Lung microvascular endothelial cell (primary cell): Measurements from ENCODE around the gene ZZZ3. TPM values are rescaled to one million over a fixed set of nuclear protein-coding genes. Genes with fewer than 3 reads are reported as not detected.
"Not testable (repeated sequence)": the region's sequence is repeated elsewhere in the genome, so short reads cannot be mapped to it uniquely, and the experiment has no call there.

Source experiments
- DNase-seq, 2 donors: peaks; one replicate each; pipeline versions ENCODE4 v3.0.0 to v3.0.0-alpha.2; 2010; ENCODE audit warnings: low read depth in 2 of 2
- total RNA-seq: library from RNA; depleted of rRNA; stranded (reverse); fragments of >200 nt; gene quantifications from 2 replicates; pipeline ENCODE4 v1.2.1, GENCODE V29; 2014

ZZZ3 gene
- total RNA-seq: 39.4 and 79.6 TPM in 2 replicates

DNA sequence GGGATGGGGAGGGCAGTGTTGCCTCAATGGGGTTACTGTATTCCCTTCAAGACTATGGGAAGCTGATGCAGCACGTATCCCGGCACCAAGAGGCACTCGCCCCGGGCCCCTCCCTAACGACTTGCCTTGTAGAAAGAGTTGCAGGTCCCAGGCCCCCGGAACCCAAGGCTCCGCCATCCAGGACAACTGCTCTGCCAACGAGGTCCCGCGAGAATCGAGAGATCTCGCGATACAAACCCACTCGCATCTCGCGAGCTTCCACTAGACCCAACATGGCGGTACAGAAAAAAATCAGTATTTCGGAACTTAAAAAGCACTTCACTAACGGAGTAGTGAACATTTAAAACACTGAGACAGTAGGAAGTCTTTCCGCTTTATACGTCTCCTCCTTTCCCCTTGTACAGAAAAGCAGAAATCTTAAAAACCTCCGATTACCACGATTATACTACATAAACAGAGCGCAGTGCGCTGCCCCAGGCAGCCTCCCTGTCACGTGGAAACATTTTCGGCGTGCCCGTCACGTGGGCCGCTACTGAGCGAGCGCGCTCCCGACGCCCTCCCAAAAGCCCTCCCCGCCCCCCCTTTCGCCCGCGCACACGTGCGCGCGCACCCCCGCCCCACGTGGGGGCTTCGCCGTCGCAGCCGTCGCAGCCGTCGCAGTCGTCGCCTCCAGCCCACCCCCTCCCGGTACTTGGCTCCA, at the start of gene ZZZ3:
TSS of gene ZZZ3 (minus strand) at position 199 of the 700 bp plus-strand sequence. CDS start 49,304 bp downstream, outside the sequence.
- peak; percentile 94 to 96 for DNase-seq

DNA sequence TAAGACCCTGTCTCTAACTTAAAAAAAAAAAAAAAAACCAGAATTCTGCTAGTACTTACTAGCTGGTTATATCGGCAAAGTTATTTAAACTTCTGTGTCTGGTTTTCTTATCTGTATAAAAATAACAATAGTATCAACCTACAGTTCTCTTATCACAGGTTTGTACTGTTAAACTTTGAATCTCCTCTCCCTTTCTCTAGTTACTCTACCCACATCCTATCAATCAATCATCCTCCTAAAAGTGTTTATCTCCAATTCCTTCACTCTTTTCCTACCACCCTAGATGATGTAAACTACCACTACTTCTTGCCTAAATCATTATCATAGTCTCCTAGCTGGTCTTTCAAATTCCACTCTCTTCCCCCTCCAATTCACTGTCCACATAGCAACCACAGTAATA, 49.6 kb upstream of the ZZZ3 start:
- DNase-seq: no peak

DNA sequence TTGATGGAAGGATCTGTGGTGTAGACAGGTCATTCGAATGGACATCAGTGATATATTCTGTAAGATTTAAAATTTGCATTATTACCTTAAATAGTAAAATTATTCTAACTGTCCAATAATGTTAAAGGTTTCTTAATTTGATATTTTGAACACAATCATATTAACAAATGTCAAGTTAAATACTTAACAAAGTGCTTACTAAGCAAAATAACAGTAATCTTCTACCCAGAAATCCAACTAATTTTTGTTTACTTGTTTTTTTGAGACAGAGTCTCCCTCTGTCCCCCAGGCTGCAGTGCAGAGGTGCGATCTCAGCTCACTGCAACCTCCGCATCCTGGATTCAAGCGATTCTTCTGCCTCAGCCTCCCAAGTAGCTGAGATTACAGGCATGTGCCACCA, 43.2 kb upstream of the ZZZ3 start:
- no peak for DNase-seq

DNA sequence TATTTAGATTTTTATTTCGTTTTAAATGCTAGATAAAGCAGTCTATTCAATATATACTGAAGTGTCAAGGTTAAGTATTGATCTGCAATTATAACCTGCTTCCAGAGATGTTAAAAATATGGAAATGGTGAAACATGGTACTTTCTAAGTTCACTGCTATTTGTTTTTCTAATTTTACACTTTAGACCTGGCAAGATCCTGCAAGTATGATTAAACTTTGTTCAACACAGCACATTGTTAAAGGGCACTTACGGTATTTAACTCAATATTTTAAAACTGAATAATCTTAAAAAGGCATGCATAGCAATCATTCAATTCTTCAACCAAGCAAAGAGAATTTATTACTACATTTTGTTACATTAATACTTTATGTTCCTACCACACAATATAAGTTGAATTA, 35.7 kb upstream of the ZZZ3 start:
- no peak for DNase-seq

DNA sequence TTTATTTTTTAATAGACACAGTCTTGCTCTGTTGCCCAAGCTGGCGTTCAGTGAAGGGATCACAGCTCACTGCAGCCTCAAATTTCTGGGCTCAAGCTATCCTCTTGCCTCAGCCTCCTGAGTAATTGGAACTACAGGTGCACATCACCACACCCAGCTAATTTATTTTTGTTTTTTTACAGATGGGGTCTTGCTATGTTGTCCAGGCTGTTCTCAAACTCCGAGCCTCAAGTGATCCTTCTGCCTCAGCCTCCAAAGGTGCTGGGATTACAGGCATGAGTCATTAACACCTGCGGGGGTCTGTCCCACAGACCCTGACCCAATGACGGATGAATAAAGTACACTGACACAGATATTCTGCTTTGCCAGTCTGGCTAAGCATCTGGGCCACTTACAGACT, 33.6 kb upstream of the ZZZ3 start:
- no peak for DNase-seq

DNA sequence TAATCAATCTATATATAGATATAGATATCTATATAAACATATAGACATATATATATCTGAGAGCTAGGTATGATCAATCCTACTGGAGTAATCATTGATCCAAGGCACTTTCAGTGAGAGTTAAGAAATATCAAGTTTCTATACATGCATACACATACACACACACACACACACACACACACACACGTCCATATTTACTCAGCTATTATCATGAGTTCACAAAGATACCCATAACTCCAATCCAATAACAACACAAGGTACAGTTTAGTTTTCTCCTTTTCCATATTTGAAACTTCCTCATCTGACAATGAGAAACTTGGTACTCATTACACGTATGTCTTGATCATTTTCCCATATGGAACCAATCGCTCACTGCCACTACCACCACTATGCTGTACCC, 27.3 kb upstream of the ZZZ3 start:
- DNase-seq: no peak

DNA sequence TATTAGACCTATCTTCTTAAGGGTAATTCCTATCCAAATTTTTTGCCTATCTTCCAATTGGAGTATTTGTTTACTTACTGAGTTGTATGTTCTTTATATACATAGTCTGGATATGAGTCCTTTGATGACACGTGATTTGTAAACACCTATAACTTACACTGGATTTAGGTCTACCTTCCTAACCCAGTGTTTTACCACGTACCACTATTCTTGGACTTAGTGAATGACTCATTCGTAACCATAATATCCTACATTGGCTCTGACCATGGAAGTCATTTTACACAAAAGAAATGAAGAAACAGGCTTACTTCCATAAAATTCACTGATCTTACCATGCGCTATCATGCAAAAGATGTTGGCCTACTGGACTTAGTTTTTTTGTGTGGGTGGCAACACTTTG, 23.9 kb upstream of the ZZZ3 start:
- DNase-seq: no peak

DNA sequence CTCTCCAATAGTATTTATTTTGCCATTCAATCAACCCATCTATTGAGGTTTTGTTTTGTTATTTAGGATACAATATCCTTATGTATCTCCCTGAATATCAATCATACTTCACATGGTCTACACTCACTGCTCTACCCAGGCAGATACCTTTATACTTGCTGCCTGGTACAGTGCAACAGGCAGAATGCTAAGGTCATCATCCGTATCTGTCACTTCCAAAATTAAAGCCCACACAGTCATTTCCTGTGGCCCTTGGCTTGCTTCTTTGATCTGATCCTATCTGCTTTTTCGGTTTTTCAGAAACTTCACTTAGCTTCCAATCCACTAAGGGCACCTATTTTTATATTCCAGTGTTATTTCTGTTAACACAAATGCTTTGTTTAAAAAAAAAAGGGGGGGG, 22.3 kb upstream of the ZZZ3 start:
- peak; percentile 37 to 54 for DNase-seq

DNA sequence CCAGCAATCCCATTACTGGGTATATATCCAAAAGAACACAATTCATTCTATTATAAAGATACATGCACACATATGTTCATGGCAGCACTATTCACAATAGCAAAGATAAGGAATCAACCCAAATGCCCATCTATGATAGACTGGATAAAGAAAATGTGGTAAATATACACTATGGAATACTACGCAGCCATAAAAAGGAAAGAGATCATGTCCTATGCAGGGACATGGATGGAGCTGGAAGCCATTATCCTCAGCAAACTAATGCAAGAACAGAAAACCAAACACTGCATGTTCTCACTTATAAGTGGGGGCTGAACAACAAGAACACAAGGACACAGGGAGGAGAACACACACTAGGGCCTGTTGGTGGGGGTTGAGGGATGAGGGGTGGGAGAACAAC, 17.2 kb upstream of the ZZZ3 start:
- DNase-seq: not testable (repeated sequence)

DNA sequence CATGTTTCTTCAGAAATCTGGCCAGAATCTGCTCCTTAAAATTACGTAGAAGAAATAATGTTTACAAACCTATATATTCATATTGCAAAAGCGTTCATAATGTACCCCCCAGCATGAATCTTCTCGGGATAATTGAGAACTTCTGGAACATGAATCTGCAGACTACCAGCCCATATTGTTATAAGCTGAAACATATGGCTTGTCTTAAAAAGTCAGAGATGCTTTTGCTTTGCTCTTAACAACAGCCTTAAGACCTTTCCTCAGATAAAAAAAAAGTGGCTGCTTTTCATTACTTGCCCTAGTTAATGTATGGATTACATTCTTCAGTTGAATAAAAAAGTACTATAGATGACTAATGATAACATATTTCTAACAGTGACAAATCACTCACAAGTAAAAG, 15.0 kb upstream of the ZZZ3 start:
- no peak for DNase-seq

DNA sequence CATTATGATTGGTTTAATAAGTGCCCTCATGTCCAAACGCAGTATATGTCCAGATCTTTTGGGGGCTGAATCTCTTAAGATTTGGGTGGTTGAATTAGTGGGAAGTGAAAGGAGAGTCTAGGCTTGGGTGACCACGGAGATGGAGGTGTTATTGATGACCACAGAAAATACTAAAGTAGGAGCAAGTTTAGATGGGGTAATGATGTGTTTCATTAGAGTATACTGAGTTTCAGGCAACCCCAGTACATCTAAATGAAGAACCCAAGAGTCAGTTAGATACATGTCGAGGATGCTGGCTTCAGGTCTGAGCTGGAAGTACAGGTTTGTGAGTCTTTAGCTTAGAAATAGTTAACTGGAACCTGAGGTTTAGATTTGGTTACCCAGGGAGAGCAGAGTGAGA, 6.5 kb upstream of the ZZZ3 start:
- no peak for DNase-seq

DNA sequence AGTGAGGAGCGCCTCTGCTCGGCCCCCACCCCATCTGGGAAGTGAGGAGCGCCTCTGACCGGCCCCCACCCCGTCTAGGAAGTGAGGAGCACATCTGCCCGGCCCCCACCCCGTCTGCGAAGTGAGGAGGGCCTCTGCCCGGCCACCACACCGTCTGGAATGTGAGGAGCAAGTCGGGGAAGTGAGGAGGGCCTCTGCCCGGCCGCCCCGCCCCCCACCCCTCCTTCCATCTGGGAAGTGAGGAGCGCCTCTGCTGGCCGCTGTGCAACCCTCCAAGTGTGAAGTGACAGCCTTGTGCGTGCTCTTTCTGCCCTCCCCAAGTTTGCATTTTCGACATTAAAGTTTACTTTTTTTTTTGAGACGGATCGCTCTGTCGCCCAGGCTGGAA, 5.1 kb upstream of the ZZZ3 start:
- DNase-seq: no peak

DNA sequence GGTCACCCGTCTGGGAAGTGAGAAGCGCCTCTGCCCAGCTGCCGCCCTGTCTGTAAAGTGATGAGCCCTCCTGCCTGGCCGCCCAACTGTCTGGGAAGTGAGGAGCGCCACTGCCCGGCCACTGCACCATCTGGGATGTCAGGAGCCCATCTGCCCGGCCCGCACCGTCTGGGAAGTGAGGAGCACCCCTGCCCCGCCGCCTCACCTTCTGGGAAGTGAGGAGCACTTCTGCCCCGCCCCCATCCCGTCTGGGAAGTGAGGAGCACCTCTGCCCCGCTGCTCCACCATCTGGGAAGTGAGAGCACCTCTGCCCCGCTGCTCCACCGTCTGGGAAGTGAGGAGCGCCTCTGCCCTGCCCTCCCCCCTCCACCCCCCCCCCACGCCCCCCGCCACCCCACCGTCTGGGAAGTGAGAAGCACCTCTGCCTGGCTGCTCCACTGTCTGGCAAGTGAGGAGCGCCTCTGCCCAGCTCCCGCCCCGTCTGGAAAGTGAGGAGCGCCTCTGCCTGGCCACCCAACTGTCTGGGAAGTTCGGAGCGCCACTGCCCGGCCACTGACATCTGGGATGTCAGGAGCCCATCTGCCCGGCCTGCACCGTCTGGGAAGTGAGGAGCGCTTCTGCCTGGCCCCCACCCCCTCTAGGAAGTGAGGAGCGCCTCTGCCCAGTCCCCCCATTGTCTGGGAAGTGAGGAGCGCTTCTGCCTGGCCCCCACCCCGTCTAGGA, 4.5 kb upstream of the ZZZ3 start:
- DNase-seq: no peak

DNA sequence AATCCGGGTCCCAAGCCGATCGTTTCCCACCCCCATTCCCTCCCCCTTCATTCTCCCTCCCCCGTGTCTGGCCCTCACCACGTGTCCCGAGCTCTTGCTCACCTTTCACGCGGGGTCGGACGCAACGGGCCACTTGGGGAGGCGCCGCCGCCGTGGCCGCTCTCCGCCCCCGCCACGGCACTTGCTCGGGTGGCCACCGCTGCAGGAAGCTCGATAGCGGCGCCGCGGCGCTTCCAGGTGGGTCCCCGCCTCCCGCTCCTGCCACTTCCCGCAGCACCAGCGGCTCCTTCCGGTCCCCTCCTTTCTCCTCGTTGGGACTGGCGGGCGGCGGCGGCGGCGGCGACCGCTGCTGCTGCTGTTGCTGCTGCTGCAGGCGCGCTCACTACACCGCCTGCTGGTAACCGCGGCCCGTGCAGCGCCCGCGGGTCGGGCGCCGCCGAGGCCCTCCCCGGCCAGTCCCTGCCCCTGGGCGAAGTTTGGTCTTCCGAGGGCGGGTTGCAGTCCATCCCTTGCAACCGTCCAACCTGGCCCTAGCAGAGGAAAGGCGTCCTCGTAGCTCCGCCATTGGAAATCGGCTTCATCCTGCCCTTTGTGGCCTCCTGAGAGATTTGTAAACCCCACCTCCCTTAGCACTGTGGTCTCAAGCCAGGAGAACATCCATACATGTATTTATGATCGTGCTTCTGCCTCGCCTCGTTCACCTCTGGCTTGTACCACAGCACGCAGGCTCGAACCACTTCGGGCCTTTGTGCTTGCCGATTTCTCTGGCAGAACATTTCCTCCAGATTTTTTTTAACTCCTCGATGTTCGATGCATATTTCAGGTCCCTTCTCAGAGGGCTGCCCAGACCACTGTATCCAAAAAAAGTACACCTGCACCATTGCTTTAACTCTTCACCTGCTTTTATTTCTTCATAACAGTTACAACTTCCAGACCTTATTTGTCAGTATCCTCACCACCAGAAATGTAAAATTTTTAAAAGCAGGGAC, 996 bp upstream of the ZZZ3 start:
- peak; percentile 94 to 96 for DNase-seq

DNA sequence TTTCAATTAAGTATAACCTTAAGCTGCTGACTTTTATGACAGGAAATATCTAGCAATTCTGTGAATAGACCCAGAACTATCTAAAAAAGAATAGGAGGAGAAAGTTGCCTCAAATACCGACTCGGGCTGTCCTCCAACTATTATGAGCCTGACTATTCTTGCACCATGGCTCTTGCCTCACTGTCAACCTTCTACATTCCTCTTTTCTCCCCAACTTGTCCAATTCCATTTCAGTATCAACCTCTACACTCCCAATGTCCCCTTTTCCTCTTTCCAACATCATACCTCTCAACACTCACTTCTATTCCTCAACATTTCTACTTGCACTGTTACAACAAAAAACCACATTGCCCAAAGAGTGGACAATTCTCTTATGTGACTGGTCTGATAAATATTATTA, 2.3 kb downstream of the ZZZ3 start:
- no peak for DNase-seq

DNA sequence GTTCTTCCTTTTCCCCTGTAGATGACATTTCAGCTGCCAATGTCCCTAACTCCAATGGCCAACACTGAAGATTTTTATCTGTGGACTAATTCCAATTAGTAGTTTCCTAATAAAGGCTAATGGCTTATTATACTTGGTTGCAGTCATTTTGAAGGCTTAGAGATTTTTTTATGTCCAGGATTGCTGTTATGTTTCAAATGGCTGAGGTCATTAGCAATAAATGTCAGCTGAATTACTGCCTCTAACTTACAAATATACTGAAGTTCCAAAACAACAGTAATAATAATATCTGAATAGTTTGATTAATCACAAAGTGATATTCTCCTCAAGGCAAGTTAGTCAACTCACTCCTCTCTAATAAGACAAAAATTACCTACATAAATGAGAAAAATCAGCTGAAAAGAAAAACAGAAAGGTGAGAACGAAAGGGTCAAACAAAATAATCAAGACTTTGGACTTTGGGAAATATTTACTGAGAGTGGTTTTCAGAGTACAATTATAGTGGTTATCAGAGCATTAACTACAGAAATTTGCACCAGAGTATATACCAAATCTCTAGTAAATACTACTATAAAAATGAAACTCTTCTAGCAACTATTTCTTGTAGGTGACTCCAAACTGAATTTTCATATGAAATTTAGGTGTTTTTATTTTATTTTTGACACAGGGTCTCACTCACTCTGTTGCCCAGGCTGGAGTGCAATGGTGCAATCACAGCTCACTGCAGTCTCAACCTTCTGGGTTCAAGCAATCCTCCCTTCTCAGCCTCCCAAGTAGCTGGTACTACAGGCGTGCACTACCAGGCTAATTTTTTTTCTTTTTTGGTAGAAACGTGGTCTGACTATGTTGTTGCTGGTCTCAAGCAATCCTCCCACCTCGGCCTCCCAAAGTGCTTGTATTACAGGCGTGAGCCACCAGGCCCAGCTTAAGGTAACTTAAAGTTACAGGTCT, 3.5 kb downstream of the ZZZ3 start:
- no peak for DNase-seq

DNA sequence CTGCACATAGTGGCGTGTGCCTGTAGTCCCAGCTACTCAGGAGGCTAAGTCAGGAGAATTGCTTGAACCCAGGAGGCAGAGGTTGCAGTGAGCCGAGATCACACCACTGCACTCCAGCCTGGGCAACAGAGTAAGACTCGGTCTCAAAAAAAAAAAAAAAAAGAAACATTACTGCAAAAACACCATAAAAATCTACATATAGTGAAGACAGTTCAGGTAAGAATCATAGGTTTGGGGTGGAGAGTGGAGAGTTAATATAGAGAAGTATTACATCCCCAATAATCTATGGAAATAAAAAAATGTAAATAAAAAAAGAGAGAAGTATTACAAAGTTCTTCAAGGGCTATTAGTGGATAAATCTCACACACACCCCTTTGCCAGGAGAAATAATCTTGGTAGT, 7.7 kb downstream of the ZZZ3 start:
- not testable (repeated sequence) for DNase-seq

DNA sequence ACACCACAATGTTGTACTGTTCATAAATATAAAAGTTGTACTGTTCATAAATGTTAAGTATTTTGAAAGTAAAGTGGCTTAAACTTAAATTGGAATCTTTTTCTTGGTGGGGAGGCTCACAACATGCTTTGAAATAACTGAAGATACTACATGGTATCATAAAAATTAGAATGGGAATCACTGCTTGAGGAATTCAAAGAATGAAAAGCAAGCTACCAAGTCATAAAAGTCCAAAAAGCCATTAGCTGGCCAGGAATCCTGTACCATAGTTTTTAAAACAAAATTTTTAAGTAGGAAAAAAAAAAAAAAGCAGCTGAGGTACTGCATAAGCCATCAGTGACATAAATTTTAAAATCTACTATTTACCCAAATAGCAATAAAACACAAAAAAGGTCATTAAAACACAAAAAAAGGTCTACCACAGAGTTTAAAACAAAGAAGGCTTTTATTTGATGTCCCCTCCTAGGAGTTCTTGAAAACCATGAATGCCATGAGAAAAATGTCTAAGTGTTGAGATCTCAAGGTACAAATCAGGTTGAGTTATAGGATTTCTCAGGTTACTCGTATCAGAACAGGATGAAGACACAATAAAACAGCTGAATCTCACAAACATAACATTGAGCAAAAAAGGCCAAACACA, 8.6 kb downstream of the ZZZ3 start:
- DNase-seq: no peak

DNA sequence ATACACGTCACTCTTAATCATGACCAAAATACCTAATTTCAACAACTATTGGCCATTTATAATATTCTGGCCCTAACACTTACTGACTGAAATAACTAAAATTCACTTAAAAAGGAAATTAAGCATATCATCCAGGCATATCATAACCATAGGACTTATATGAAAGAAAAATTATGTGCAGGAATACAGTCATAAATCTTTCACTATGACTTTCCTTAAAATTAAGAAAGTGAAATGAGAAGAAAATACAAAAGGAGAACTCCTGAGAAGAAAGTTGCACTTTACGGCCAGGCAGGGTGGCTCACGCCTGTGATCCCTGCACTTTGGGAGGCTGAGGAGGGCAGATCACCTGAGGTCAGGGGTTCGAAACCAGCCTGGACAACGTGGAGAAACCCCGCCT, 9.4 kb downstream of the ZZZ3 start:
- no peak for DNase-seq

DNA sequence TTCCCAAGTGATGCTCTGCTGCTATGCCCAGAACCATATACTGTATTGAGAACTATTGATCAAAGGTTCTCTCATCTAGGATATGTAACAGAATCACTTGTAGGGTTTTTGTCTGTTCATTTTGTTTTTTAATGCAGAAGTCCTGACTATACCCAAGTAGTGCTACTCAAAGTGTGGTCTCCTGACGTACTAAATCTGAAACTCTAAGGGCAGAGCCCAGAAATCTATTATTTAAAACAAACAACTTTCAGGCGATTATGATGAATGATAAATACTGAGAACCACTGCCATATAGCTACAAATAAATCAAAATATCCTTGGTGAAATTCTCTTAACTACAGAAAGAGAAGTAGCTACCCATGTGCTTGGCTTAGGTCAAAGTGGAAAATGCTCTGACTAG, 10.1 kb downstream of the ZZZ3 start:
- no peak for DNase-seq
